Astrocyte of the cerebellum (primary cell): ENCODE measurements around the gene FAP.

ENCODE experiments used
- DNase-seq: peaks from one replicate; pipeline ENCODE4 v3.0.0-alpha.2; 2011; ENCODE audit warnings: low read depth
- H3K4me3 ChIP-seq: 2 replicates; pipeline ENCODE4 v1.5.1; 2011; ENCODE audit warnings: mild to moderate bottlenecking, low read depth, low read length, moderate library complexity
- CTCF ChIP-seq: IDR thresholded peaks from 2 replicates; pipeline ENCODE4 v1.5.1; 2012; ENCODE audit warnings: low read length, low read depth, moderate library complexity, mild to moderate bottlenecking; ENCODE audit errors: missing control alignments
- in situ Hi-C: cut with HindIII; loops from 2 replicates; pipeline ENCODE4 v1.10.0; 2017; ENCODE audit warnings: low sequenced_read_pairs

Gene FAP

GRCh38 chr2:162257425-162257824, 14.2 kb upstream of the FAP start:
- in situ Hi-C loops: no loop called here
- H3K4me3 ChIP-seq: no peak overlapping the region
- TF ChIP-seq CTCF: no peak
- DNase-seq: no peak

GRCh38 chr2:162256591-162256991, 13.3 kb upstream of the FAP start:
- H3K4me3 ChIP-seq: no peak overlapping the region
- in situ Hi-C loops: no loop called here
- no peak for TF ChIP-seq CTCF
- DNase-seq: no peak

- no peak for DNase-seq
- in situ Hi-C loops: no loop called here
- TF ChIP-seq CTCF: no peak
- no peak overlapping the region for H3K4me3 ChIP-seq
These were observed 11.1 kb upstream of the FAP start for GRCh38 chr2:162254236-162254871.

- DNase-seq: no peak
- in situ Hi-C loops: no loop called here
- H3K4me3 ChIP-seq: no peak overlapping the region
- TF ChIP-seq CTCF: no peak
These were observed 10.2 kb upstream of the FAP start for GRCh38 chr2:162253435-162253834.

GRCh38 chr2:162252153-162252552, 8.9 kb upstream of the FAP start:
- no peak for DNase-seq
- in situ Hi-C loops: no loop called here
- H3K4me3 ChIP-seq: no peak overlapping the region
- no peak for TF ChIP-seq CTCF

- DNase-seq: no peak
- in situ Hi-C loops: no loop called here
- no peak for TF ChIP-seq CTCF
- H3K4me3 ChIP-seq: no peak overlapping the region
These were observed 2.5 kb upstream of the FAP start for GRCh38 chr2:162245781-162246180.
